Endodermal cell (in vitro differentiated cells): ENCODE measurements around the gene NUP62. TPM values are rescaled to one million over a fixed set of nuclear protein-coding genes. Genes with fewer than 3 reads are reported as not detected.

Source experiments
- DNase-seq: peaks from one replicate; pipeline ENCODE4 v3.0.0-alpha.2; 2017
- H3K27ac ChIP-seq: 2 replicates; pipeline ENCODE4 v1.5.1; 2013; ENCODE audit warnings: mild to moderate bottlenecking, low read depth, low read length, moderate library complexity
- H3K27me3 ChIP-seq: 2 replicates; pipeline ENCODE4 v1.6.1; 2013; ENCODE audit warnings: mild to moderate bottlenecking, low read length, moderate library complexity; ENCODE audit not compliant: insufficient read depth, control insufficient read depth, poor library complexity, severe bottlenecking
- H3K36me3 ChIP-seq: 2 replicates; pipeline ENCODE4 v1.7.0; 2013; ENCODE audit warnings: mild to moderate bottlenecking, low read length, moderate library complexity; ENCODE audit not compliant: control insufficient read depth, insufficient read depth
- H3K4me1 ChIP-seq: one replicate; pipeline ENCODE4 v1.7.0; 2013; ENCODE audit warnings: low read length; ENCODE audit not compliant: control insufficient read depth, insufficient read depth
- H3K4me3 ChIP-seq: 2 replicates; pipeline ENCODE4 v1.5.1; 2013; ENCODE audit warnings: mild to moderate bottlenecking, low read length, moderate library complexity
- H3K9ac ChIP-seq: 2 replicates; pipeline ENCODE4 v1.6.1; 2013; ENCODE audit warnings: mild to moderate bottlenecking, low read length, moderate library complexity; ENCODE audit not compliant: poor library complexity, severe bottlenecking; ENCODE audit errors: extremely low read depth
- H3K9me3 ChIP-seq: 2 replicates; pipeline ENCODE4 v1.6.1; 2013; ENCODE audit warnings: mild to moderate bottlenecking, low read length, moderate library complexity; ENCODE audit not compliant: control insufficient read depth
- H3K27ac Mint-ChIP-seq: 2 replicates; pipeline ENCODE4 v1.8.0; 2020; ENCODE audit warnings: mixed read lengths
- H3K27me3 Mint-ChIP-seq: 2 replicates; pipeline ENCODE4 v1.8.0; 2021; ENCODE audit warnings: mild to moderate bottlenecking, mixed read lengths; ENCODE audit not compliant: insufficient read depth
- H3K36me3 Mint-ChIP-seq: 2 replicates; pipeline ENCODE4 v1.8.0; 2020; ENCODE audit warnings: low read depth, mixed read lengths
- H3K4me1 Mint-ChIP-seq: 2 replicates; pipeline ENCODE4 v1.8.0; 2020; ENCODE audit warnings: mixed read lengths
- H3K4me3 Mint-ChIP-seq: 2 replicates; pipeline ENCODE4 v1.8.0; 2020; ENCODE audit warnings: mild to moderate bottlenecking, moderate library complexity, mixed read lengths
- H3K9me3 Mint-ChIP-seq: 2 replicates; pipeline ENCODE4 v1.8.0; 2020; ENCODE audit warnings: mild to moderate bottlenecking, mixed read lengths
- CTCF ChIP-seq: fragments of 200-600 bp; sonication (generic); conservative IDR thresholded peaks from 2 replicates; pipeline ENCODE4 v1.5.0; 2021; ENCODE audit warnings: antibody characterized with exemption, mild to moderate bottlenecking
- WGBS, 2 experiments: methylation state at CpG; one replicate each; pipeline versions ENCODE4 v1.1.5 to v1.1.7; 2013; ENCODE audit warnings: missing lambda C conversion rate in 2 of 2, mixed read lengths in 1 of 2; ENCODE audit not compliant: insufficient coverage in 1 of 2, insufficient read length in 1 of 2; 5-methylcytosine and 5-hydroxymethylcytosine counted together
- total RNA-seq, 2 donors: library from RNA; stranded (reverse); fragmentation: NEBNext Ultra II Directional in 1 of 2; extraction: Animal tissue kit (Norgen Biotek cat#: 25700) in 1 of 2; gene quantifications; 2 replicates in 1 of 2; 3 replicates in 1 of 2; pipeline ENCODE4 v1.2.1, GENCODE V29; 2021

Gene NUP62
- total RNA-seq, 2 donors from 2014 or later, result 84.9 to 96.4 TPM

GRCh38 chr19:49952479-49952836 is 23.2 kb upstream of the NUP62 start:
- no peak overlapping the region for H3K4me3 Mint-ChIP-seq
- Histone ChIP-seq H3K4me1 (no peaks in the 10 kb centered on the region), H3K4me3 (no peak overlapping the region), H3K9ac (no peak overlapping the region), H3K9me3 (no peaks in the 10 kb centered on the region), H3K27ac (no peak overlapping the region), H3K27me3 (no peaks in the 10 kb centered on the region), H3K36me3 (no peaks in the 10 kb centered on the region)
- peaks cover 5% of the 10 kb centered on the region for H3K9me3 Mint-ChIP-seq
- H3K36me3 Mint-ChIP-seq, result no peaks in the 10 kb centered on the region
- peaks cover 2% of the 10 kb centered on the region for H3K4me1 Mint-ChIP-seq
- DNase-seq, result no peak
- no peak overlapping the region for H3K27ac Mint-ChIP-seq
- H3K27me3 Mint-ChIP-seq, result peaks cover 4% of the 10 kb centered on the region
- no peak for TF ChIP-seq CTCF

- no peak overlapping the region for H3K4me3 Mint-ChIP-seq
- Histone ChIP-seq H3K4me3 (no peak overlapping the region), H3K9ac (no peak overlapping the region), H3K27ac (no peak overlapping the region), H3K4me1 (no peaks in the 10 kb centered on the region), H3K36me3 (no peaks in the 10 kb centered on the region), H3K9me3 (no peaks in the 10 kb centered on the region), H3K27me3 (no peaks in the 10 kb centered on the region)
- H3K4me1 Mint-ChIP-seq, result peaks cover 2% of the 10 kb centered on the region
- 93 to 100% methylated on average over 6 to 9 of the region's 9 CpGs for WGBS, 2 experiments
- H3K36me3 Mint-ChIP-seq, result no peaks in the 10 kb centered on the region
- no peak overlapping the region for H3K27ac Mint-ChIP-seq
- no peak for TF ChIP-seq CTCF
- peaks cover 5% of the 10 kb centered on the region for H3K9me3 Mint-ChIP-seq
- H3K27me3 Mint-ChIP-seq, result peaks cover 4% of the 10 kb centered on the region
- no peak for DNase-seq
These were observed 22.6 kb upstream of the NUP62 start for GRCh38 chr19:49951806-49952478.

GRCh38 chr19:49950956-49951526 is 21.7 kb upstream of the NUP62 start:
- Histone ChIP-seq H3K27ac (no peak overlapping the region), H3K4me1 (no peaks in the 10 kb centered on the region), H3K36me3 (no peaks in the 10 kb centered on the region), H3K4me3 (no peak overlapping the region), H3K9me3 (no peaks in the 10 kb centered on the region), H3K27me3 (no peaks in the 10 kb centered on the region), H3K9ac (no peak overlapping the region)
- Mint-ChIP-seq H3K4me1 (peaks cover 2% of the 10 kb centered on the region), H3K9me3 (peaks cover 5% of the 10 kb centered on the region), H3K27me3 (peaks cover 7% of the 10 kb centered on the region), H3K4me3 (no peak overlapping the region), H3K36me3 (no peaks in the 10 kb centered on the region), H3K27ac (no peak overlapping the region)
- WGBS, 2 experiments, result 86 to 95% methylated on average over 10 to 13 of the region's 13 CpGs
- TF ChIP-seq CTCF, result no peak
- DNase-seq, result no peak
